Stimulated activated CD4-positive, alpha-beta T cell treated with anti-CD3 and anti-CD28 coated beads, Interleukin-1b, Interleukin-23, amount 100 ng/mL, for 24 hours (primary cell): Measurements from ENCODE around the gene SLC24A5.
A peak's percentile ranks its signal among the peaks of the same experiment; 100 is the strongest.

Source experiments
- DNase-seq, 4 experiments: peaks; one replicate each; pipeline ENCODE4 v3.0.0-alpha.2; 2020; ENCODE audit warnings: low read depth in 4 of 4, low spot score in 1 of 4

SLC24A5 gene

GRCh38 chr15:48185529-48185928, 64.7 kb downstream of the SLC24A5 start:
- DNase-seq = no peak

GRCh38 chr15:48186271-48186670, 65.5 kb downstream of the SLC24A5 start:
- no peak for DNase-seq

- DNase-seq = peak in 3 of 4 experiments; percentile 3 to 7 (median 7)
These were observed 70.3 kb downstream of the SLC24A5 start for GRCh38 chr15:48190932-48191573.

- DNase-seq = no peak
These were observed 70.9 kb downstream of the SLC24A5 start, which contains the start of gene CTXN2 for GRCh38 chr15:48191574-48192225. CTXN2 (plus strand) TSS chr15:48191665; CDS start chr15:48201301, 9,636 bp downstream.
